Esophagus squamous epithelium (tissue), 5 donors: ENCODE data around the gene RNF150. TPM values are rescaled to one million over a fixed set of nuclear protein-coding genes. Genes with fewer than 3 reads are reported as not detected.
"Not testable (repeated sequence)": the region's sequence is repeated elsewhere in the genome, so short reads cannot be mapped to it uniquely, and the experiment has no call there.

Experiments used
- DNase-seq: peaks from one replicate; lab custom pipeline; 2025; lab: John Stamatoyannopoulos, UW
- H3K27ac ChIP-seq, 4 donors: fragments of 200-600 bp; sonication (generic); one replicate each; pipeline ENCODE4 v1.5.1; 2016 to 2019; ENCODE audit warnings: mild to moderate bottlenecking in 1 of 4
- H3K27me3 ChIP-seq, 4 donors: fragments of 200-600 bp; sonication (generic); 1 replicate in 3 of 4; 2 replicates in 1 of 4; pipeline versions ENCODE4 v1.5.1 to v1.6.0; 2017 to 2021; ENCODE audit warnings: antibody characterized with exemption in 1 of 4
- H3K36me3 ChIP-seq, 3 donors: fragments of 200-600 bp; sonication (generic); one replicate each; pipeline ENCODE4 v1.5.1; 2016 to 2019
- H3K4me1 ChIP-seq, 3 donors: fragments of 200-600 bp; sonication (generic); one replicate each; pipeline ENCODE4 v1.5.1; 2017 to 2019
- H3K4me3 ChIP-seq, 4 donors: fragments of 200-600 bp; sonication (generic); 1 replicate in 3 of 4; 2 replicates in 1 of 4; pipeline ENCODE4 v1.5.1; 2016 to 2019; ENCODE audit warnings: mild to moderate bottlenecking in 2 of 4, moderate library complexity in 1 of 4
- H3K9me3 ChIP-seq, 3 donors: fragments of 200-600 bp; sonication (generic); one replicate each; pipeline ENCODE4 v1.5.1; 2016 to 2019
- CTCF ChIP-seq, 6 experiments: fragments of 450-650 bp in 4 of 6; fragments of 200-600 bp in 2 of 6; sonication (generic) in 2 of 6; IDR thresholded peaks; one replicate each; pipeline ENCODE4 v1.5.1; 2016 to 2019; ENCODE audit warnings: antibody characterized with exemption in 6 of 6, mild to moderate bottlenecking in 4 of 6, moderate library complexity in 4 of 6
- POLR2A ChIP-seq, 4 donors: fragments of 450-650 bp; IDR thresholded peaks; one replicate each; pipeline ENCODE4 v1.6.1; 2017; ENCODE audit warnings: antibody characterized with exemption in 4 of 4, mild to moderate bottlenecking in 4 of 4, moderate library complexity in 3 of 4
- WGBS, 2 donors: methylation state at CpG; one replicate each; pipeline ENCODE4 v1.1.5; 2018; 5-methylcytosine and 5-hydroxymethylcytosine counted together
- intact Hi-C: fragments of 100-400 bp; cut with DNase I; formaldehyde crosslinking; loops from one replicate; pipeline ENCODE4 v1.15.0; 2022
- total RNA-seq, 4 donors: library from RNA; depleted of rRNA; stranded (reverse); fragments of >200 nt; gene quantifications; one replicate each; pipeline ENCODE4 v1.1.0, GENCODE V29; 2016
- donor health status: DM: yes; HTN: yes; CAD: no.

RNF150 gene
- total RNA-seq, 4 donors from 2014 or later: 0.23 to 6.7 (median 4.5) TPM

- no peak overlapping the region for H3K4me3 ChIP-seq
- no peak overlapping the region for H3K27ac ChIP-seq
- H3K27me3 ChIP-seq: no peaks in the 10 kb centered on the region
- DNase-seq: no peak
- WGBS, 2 donors: 55 to 71% methylated on average over 2 to 4 of the region's 4 CpGs
- intact Hi-C loops: no loop called here
- no peaks in the 10 kb centered on the region for H3K9me3 ChIP-seq
- no peak for TF ChIP-seq CTCF (IDR thresholded peaks at IDR 0.05)
- no peak for TF ChIP-seq POLR2A (IDR thresholded peaks at IDR 0.05)
- no peaks in the 10 kb centered on the region for H3K36me3 ChIP-seq
- peaks cover 0 to 44% (median 0%) of the 10 kb centered on the region in 3 donors for H3K4me1 ChIP-seq
These were observed 300.0 kb downstream of the RNF150 start for GRCh38 chr4:140833280-140833679.

- no peak for TF ChIP-seq CTCF (IDR thresholded peaks at IDR 0.05)
- TF ChIP-seq POLR2A (IDR thresholded peaks at IDR 0.05): no peak
- no peak for DNase-seq
- intact Hi-C loops: no loop called here
- H3K27ac ChIP-seq: no peak overlapping the region
- no peak overlapping the region for H3K4me3 ChIP-seq
- H3K4me1 ChIP-seq: peaks cover 0 to 28% (median 0%) of the 10 kb centered on the region in 3 donors
- H3K27me3 ChIP-seq: no peaks in the 10 kb centered on the region
- H3K36me3 ChIP-seq: no peaks in the 10 kb centered on the region
- no peaks in the 10 kb centered on the region for H3K9me3 ChIP-seq
These were observed 303.4 kb downstream of the RNF150 start for GRCh38 chr4:140829825-140830224.

- WGBS, 2 donors: 91 to 96% methylated on average over 2 of the region's 2 CpGs
- Histone ChIP-seq H3K36me3 (no peaks in the 10 kb centered on the region), H3K27me3 (no peaks in the 10 kb centered on the region), H3K27ac (no peak overlapping the region), H3K4me1 (peaks cover 0 to 10% (median 0%) of the 10 kb centered on the region in 3 donors), H3K9me3 (no peaks in the 10 kb centered on the region), H3K4me3 (no peak overlapping the region)
- DNase-seq: no peak
- TF ChIP-seq CTCF (IDR thresholded peaks at IDR 0.05): no peak
- no peak for TF ChIP-seq POLR2A (IDR thresholded peaks at IDR 0.05)
- intact Hi-C loops: no loop called here
These were observed 306.6 kb downstream of the RNF150 start for GRCh38 chr4:140826701-140827027.

GRCh38 chr4:140820520-140820919 lies 312.7 kb downstream of the RNF150 start:
- 89 to 90% methylated on average over 3 of the region's 3 CpGs for WGBS, 2 donors
- H3K27me3 ChIP-seq, H3K9me3 ChIP-seq, DNase-seq, H3K27ac ChIP-seq, H3K4me1 ChIP-seq, H3K4me3 ChIP-seq, H3K36me3 ChIP-seq, intact Hi-C loops: not testable (repeated sequence)

GRCh38 chr4:140819610-140820009 lies 313.7 kb downstream of the RNF150 start:
- TF ChIP-seq POLR2A (IDR thresholded peaks at IDR 0.05) (no peak), CTCF (IDR thresholded peaks at IDR 0.05) (no peak)
- no peaks in the 10 kb centered on the region for H3K4me1 ChIP-seq
- WGBS, 2 donors: 92 to 100% methylated on average over 1 of the region's 1 CpG
- no peak for DNase-seq
- no peak overlapping the region for H3K4me3 ChIP-seq
- H3K27me3 ChIP-seq: no peaks in the 10 kb centered on the region
- intact Hi-C loops: no loop called here
- no peaks in the 10 kb centered on the region for H3K9me3 ChIP-seq
- no peak overlapping the region for H3K27ac ChIP-seq
- no peaks in the 10 kb centered on the region for H3K36me3 ChIP-seq

GRCh38 chr4:140818433-140818832 lies 314.8 kb downstream of the RNF150 start:
- no peak for DNase-seq
- no peaks in the 10 kb centered on the region for H3K4me1 ChIP-seq
- TF ChIP-seq CTCF (IDR thresholded peaks at IDR 0.05) (no peak), POLR2A (IDR thresholded peaks at IDR 0.05) (no peak)
- 93 to 100% methylated on average over 1 of the region's 1 CpG for WGBS, 2 donors
- intact Hi-C loops: no loop called here
- no peaks in the 10 kb centered on the region for H3K36me3 ChIP-seq
- no peaks in the 10 kb centered on the region for H3K27me3 ChIP-seq
- H3K9me3 ChIP-seq: no peaks in the 10 kb centered on the region
- no peak overlapping the region for H3K4me3 ChIP-seq
- no peak overlapping the region for H3K27ac ChIP-seq
